Mesenchymal stem cell (in vitro differentiated cells and primary cell): Measurements from ENCODE around the gene NAP1L1.

Experiments used
- DNase-seq: peaks from one replicate; pipeline ENCODE4 v3.0.0-alpha.2; 2013
- H2AFZ ChIP-seq: one replicate; pipeline ENCODE4 v1.6.1; 2013; ENCODE audit warnings: low read depth, mild to moderate bottlenecking, control low read depth, inconsistent platforms, low read length, moderate library complexity
- H2AK5ac ChIP-seq: 2 replicates; pipeline ENCODE4 v1.6.1; 2013; ENCODE audit warnings: low read length, moderate library complexity, mild to moderate bottlenecking, inconsistent platforms; ENCODE audit not compliant: severe bottlenecking
- H2BK120ac ChIP-seq: one replicate; pipeline ENCODE4 v1.6.1; 2013; ENCODE audit warnings: low read depth, mild to moderate bottlenecking, inconsistent platforms, low read length, moderate library complexity
- H2BK12ac ChIP-seq, 2 experiments: one replicate each; pipeline ENCODE4 v1.6.1; 2013; ENCODE audit warnings: inconsistent platforms in 2 of 2, low read length in 2 of 2, mild to moderate bottlenecking in 2 of 2, moderate library complexity in 2 of 2, control low read depth in 1 of 2
- H2BK15ac ChIP-seq: one replicate; pipeline ENCODE4 v1.6.1; 2013; ENCODE audit warnings: mild to moderate bottlenecking, low read depth, inconsistent platforms; ENCODE audit not compliant: poor library complexity, severe bottlenecking
- H2BK5ac ChIP-seq: 2 replicates; pipeline ENCODE4 v1.6.1; 2013; ENCODE audit warnings: low read depth, mild to moderate bottlenecking, low read length, control low read depth, inconsistent platforms; ENCODE audit not compliant: poor library complexity, severe bottlenecking
- H3K14ac ChIP-seq, 2 experiments: one replicate each; pipeline ENCODE4 v1.6.1; 2013; ENCODE audit warnings: inconsistent platforms in 2 of 2, low read length in 2 of 2, control low read depth in 1 of 2, mild to moderate bottlenecking in 1 of 2, moderate library complexity in 1 of 2
- H3K18ac ChIP-seq, 2 experiments: one replicate each; pipeline ENCODE4 v1.6.1; 2013; ENCODE audit warnings: inconsistent platforms in 2 of 2, low read length in 2 of 2, control low read depth in 1 of 2, low read depth in 1 of 2, mild to moderate bottlenecking in 1 of 2
- H3K23ac ChIP-seq, 2 experiments: one replicate each; pipeline ENCODE4 v1.6.1; 2013; ENCODE audit warnings: inconsistent platforms in 2 of 2, low read length in 2 of 2, mild to moderate bottlenecking in 2 of 2, moderate library complexity in 2 of 2, control low read depth in 1 of 2
- H3K27ac ChIP-seq: 2 replicates; pipeline ENCODE4 v1.5.1; 2013; ENCODE audit warnings: mild to moderate bottlenecking, moderate library complexity, low read length, control low read depth, inconsistent platforms; ENCODE audit not compliant: poor library complexity, severe bottlenecking
- H3K27me3 ChIP-seq, 2 experiments: 2 replicates each; pipeline versions ENCODE4 v1.6.1 to v1.7.0; 2013; ENCODE audit warnings: low read length in 2 of 2, mild to moderate bottlenecking in 2 of 2, moderate library complexity in 2 of 2, control low read depth in 1 of 2, inconsistent platforms in 1 of 2; ENCODE audit not compliant: control insufficient read depth in 1 of 2, insufficient read depth in 1 of 2
- H3K36me3 ChIP-seq, 2 experiments: 2 replicates each; pipeline versions ENCODE4 v1.6.1 to v1.7.0; 2013; ENCODE audit warnings: low read length in 2 of 2, control low read depth in 1 of 2, inconsistent platforms in 1 of 2, low read depth in 1 of 2, mild to moderate bottlenecking in 1 of 2; ENCODE audit not compliant: insufficient read depth in 2 of 2, control insufficient read depth in 1 of 2
- H3K4ac ChIP-seq, 2 experiments: one replicate each; pipeline ENCODE4 v1.6.1; 2013; ENCODE audit warnings: inconsistent platforms in 2 of 2, low read length in 2 of 2, mild to moderate bottlenecking in 2 of 2, moderate library complexity in 2 of 2, control low read depth in 1 of 2, low read depth in 1 of 2
- H3K4me1 ChIP-seq: 2 replicates; pipeline ENCODE4 v1.6.1; 2013; ENCODE audit warnings: low read depth, low read length, control low read depth; ENCODE audit not compliant: control insufficient read depth, insufficient read depth
- H3K4me2 ChIP-seq: 2 replicates; pipeline ENCODE4 v1.6.1; 2013; ENCODE audit warnings: low read length, mild to moderate bottlenecking, inconsistent platforms; ENCODE audit not compliant: poor library complexity, severe bottlenecking
- H3K4me3 ChIP-seq, 2 experiments: 2 replicates each; pipeline versions ENCODE4 v1.5.1 to v1.7.0; 2013; ENCODE audit warnings: low read length in 2 of 2, mild to moderate bottlenecking in 2 of 2, control low read depth in 1 of 2, low read depth in 1 of 2; ENCODE audit not compliant: insufficient read depth in 1 of 2
- H3K79me1 ChIP-seq: replicated peaks from 2 replicates; pipeline ENCODE4 v1.6.1; 2013; ENCODE audit warnings: mild to moderate bottlenecking, control low read depth, low read length, inconsistent platforms; ENCODE audit not compliant: poor library complexity, severe bottlenecking
- H3K9ac ChIP-seq: 2 replicates; pipeline ENCODE4 v1.7.0; 2013; ENCODE audit warnings: mild to moderate bottlenecking, low read length, moderate library complexity
- H3K9me3 ChIP-seq: 2 replicates; pipeline ENCODE4 v1.7.0; 2013; ENCODE audit warnings: mild to moderate bottlenecking, low read length; ENCODE audit not compliant: control insufficient read depth
- H4K8ac ChIP-seq: one replicate; pipeline ENCODE4 v1.6.1; 2013; ENCODE audit warnings: inconsistent platforms, mild to moderate bottlenecking, low read length, moderate library complexity
- H4K91ac ChIP-seq: one replicate; pipeline ENCODE4 v1.6.1; 2013; ENCODE audit warnings: mild to moderate bottlenecking, low read length, inconsistent platforms
- WGBS: methylation state at CpG from one replicate; pipeline ENCODE4 v1.1.7; 2013; ENCODE audit warnings: mixed read lengths; 5-methylcytosine and 5-hydroxymethylcytosine counted together

The NAP1L1 gene

GRCh38 chr12:76060111-76060510 is 24.4 kb downstream of the NAP1L1 start:
- Histone ChIP-seq H3K36me3 (peaks cover 29 to 94% of the 10 kb centered on the region in 2 experiments), H3K4me1 (no peaks in the 10 kb centered on the region), H2BK5ac (no peak overlapping the region), H3K18ac (no peak overlapping the region), H3K27ac (no peak overlapping the region), H2BK15ac (no peak overlapping the region), H4K8ac (no peak overlapping the region), H2BK120ac (no peak overlapping the region), H3K9me3 (peaks cover 15% of the 10 kb centered on the region), H4K91ac (no peak overlapping the region), H3K9ac (no peak overlapping the region), H3K23ac (no peak overlapping the region), H3K79me1 (peaks cover 16% of the 10 kb centered on the region), H2AK5ac (no peak overlapping the region), H3K14ac (no peak overlapping the region), H3K4ac (no peak overlapping the region), H3K4me3 (no peak overlapping the region), H3K4me2 (no peak overlapping the region), H3K27me3 (no peaks in the 10 kb centered on the region), H2BK12ac (no peak overlapping the region), H2AFZ (no peak overlapping the region)
- WGBS = no CpG with 5 or more reads among the region's 2 CpGs
- no peak for DNase-seq

DNA sequence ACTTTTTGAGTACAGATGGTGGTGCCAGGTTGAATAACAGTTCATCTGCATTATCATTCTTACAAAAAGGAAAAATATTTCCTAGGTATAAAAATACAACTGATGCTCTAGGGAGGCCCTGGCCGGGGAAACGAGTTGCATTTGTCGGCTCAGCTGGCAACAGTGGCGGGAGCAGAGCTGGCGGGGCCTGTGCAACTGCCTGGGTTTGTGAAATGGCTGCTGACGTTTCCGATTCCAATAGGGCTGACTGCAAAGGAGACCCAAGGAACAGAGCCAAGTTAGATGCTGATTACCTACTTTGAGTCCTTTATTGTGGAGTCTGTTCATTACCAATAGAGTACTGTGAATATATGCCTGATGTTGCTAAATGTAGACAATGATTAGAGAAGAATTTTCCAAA is 27.2 kb downstream of the NAP1L1 start:
- Histone ChIP-seq H2BK120ac (no peak overlapping the region), H3K9me3 (no peaks in the 10 kb centered on the region), H4K91ac (no peak overlapping the region), H4K8ac (no peak overlapping the region), H3K79me1 (peaks cover 18% of the 10 kb centered on the region), H3K4me2 (no peak overlapping the region), H3K14ac (no peak overlapping the region), H2BK5ac (no peak overlapping the region), H2AFZ (no peak overlapping the region), H2AK5ac (no peak overlapping the region), H3K4me3 (no peak overlapping the region), H3K4me1 (no peaks in the 10 kb centered on the region), H3K23ac (no peak overlapping the region), H3K18ac (no peak overlapping the region), H3K9ac (no peak overlapping the region), H3K27me3 (no peaks in the 10 kb centered on the region), H3K4ac (no peak overlapping the region), H2BK12ac (no peak overlapping the region), H3K27ac (no peak overlapping the region), H3K36me3 (peaks cover 21 to 94% of the 10 kb centered on the region in 2 experiments), H2BK15ac (no peak overlapping the region)
- no peak for DNase-seq
- 96% methylated on average over 7 of the region's 7 CpGs for WGBS

DNA sequence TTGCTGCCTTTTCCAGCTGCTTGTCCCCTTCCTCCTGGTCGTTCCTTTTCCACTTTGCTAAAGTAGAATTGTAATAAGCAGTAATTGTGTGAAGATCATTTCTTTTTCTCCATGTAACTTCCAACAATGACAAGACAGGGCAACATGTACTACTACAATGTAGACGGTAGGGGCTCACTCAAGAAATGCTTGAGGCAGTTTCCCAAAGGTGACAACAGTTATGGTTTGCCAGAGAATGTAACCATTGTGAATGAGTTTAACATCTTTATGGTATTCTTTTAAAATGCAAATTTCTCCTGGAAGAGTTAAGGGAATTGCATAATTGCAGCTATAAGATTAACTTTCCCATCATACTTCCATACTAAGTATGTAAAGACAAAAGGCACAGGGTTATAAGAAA is 29.1 kb downstream of the NAP1L1 start:
- no peak for DNase-seq
- Histone ChIP-seq H3K18ac (no peak overlapping the region), H3K36me3 (peaks cover 21 to 94% of the 10 kb centered on the region in 2 experiments), H3K4me1 (peaks cover 2% of the 10 kb centered on the region), H2AFZ (no peak overlapping the region), H3K9ac (no peak overlapping the region), H3K4me3 (no peak overlapping the region), H3K79me1 (peaks cover 19% of the 10 kb centered on the region), H2AK5ac (no peak overlapping the region), H2BK12ac (no peak overlapping the region), H3K14ac (no peak overlapping the region), H4K91ac (no peak overlapping the region), H4K8ac (no peak overlapping the region), H3K9me3 (no peaks in the 10 kb centered on the region), H2BK120ac (no peak overlapping the region), H2BK5ac (no peak overlapping the region), H3K23ac (no peak overlapping the region), H3K27me3 (no peaks in the 10 kb centered on the region), H3K4me2 (no peak overlapping the region), H3K27ac (no peak overlapping the region), H2BK15ac (no peak overlapping the region), H3K4ac (no peak overlapping the region)
- 71% methylated on average over 1 of the region's 2 CpGs for WGBS

GRCh38 chr12:76049575-76050251 is 34.8 kb downstream of the NAP1L1 start:
- 92% methylated on average over 3 of the region's 4 CpGs for WGBS
- Histone ChIP-seq H2BK15ac (no peak overlapping the region), H3K36me3 (peaks cover 9 to 91% of the 10 kb centered on the region in 2 experiments), H3K27me3 (no peaks in the 10 kb centered on the region), H2BK5ac (no peak overlapping the region), H3K4me1 (peaks cover 2% of the 10 kb centered on the region), H2AK5ac (no peak overlapping the region), H3K27ac (no peak overlapping the region), H3K18ac (no peak overlapping the region), H2BK120ac (no peak overlapping the region), H2BK12ac (no peak overlapping the region), H3K23ac (no peak overlapping the region), H3K4me3 (no peak overlapping the region), H3K4me2 (no peak overlapping the region), H2AFZ (no peak overlapping the region), H3K4ac (no peak overlapping the region), H3K14ac (no peak overlapping the region), H3K9ac (no peak overlapping the region), H4K8ac (no peak overlapping the region), H3K9me3 (no peaks in the 10 kb centered on the region), H4K91ac (no peak overlapping the region), H3K79me1 (peaks cover 7% of the 10 kb centered on the region)
- no peak for DNase-seq
